HCT116 (cell line): ENCODE data around the gene SUPT4H1. TPM values are rescaled to one million over a fixed set of nuclear protein-coding genes. Genes with fewer than 3 reads are reported as not detected.

ENCODE experiments used
- ATAC-seq: fragments of 200-7000 bp; cut with Tn5 transposase; 2 replicates; pipeline ENCODE4 v1.9.1; 2020; ENCODE audit warnings: mild to moderate bottlenecking, moderate library complexity
- BruUV-seq: library from RNA; stranded (reverse); fragments of 400-500 nt; replicated peaks from 2 replicates; lab custom pipeline; 2021; lab: Mats Ljungman, UMichigan
- CTCF ChIA-PET: fragments of 300-600 bp; sonication (Branson Sonifier 250); formaldehyde crosslinking; loops from one replicate; lab custom pipeline; 2021; ENCODE audit warnings: antibody characterized with exemption; lab: Charles Lee
- POLR2A ChIA-PET: fragments of 300-600, 350-600 bp; sonication (Branson Sonifier 250); formaldehyde crosslinking; loops from one replicate; lab custom pipeline; 2021; ENCODE audit warnings: antibody characterized with exemption; lab: Charles Lee
- RAD21 ChIA-PET, 2 experiments: fragments of 300-600 bp; sonication (Branson Sonifier 250); formaldehyde crosslinking; loops; one replicate each; lab custom pipeline; 2023; ENCODE audit warnings: low total read pairs in 2 of 2; ENCODE audit not compliant: uncharacterized antibody in 2 of 2, unreplicated experiment in 2 of 2, low non-redundant PET in 1 of 2; lab: Charles Lee
- DNase-seq: peaks from one replicate; pipeline ENCODE4 v3.0.0-alpha.2; 2010; ENCODE audit warnings: low read depth, low spot score
- H2AFZ ChIP-seq: fragments of 200-600 bp; shearing (Covaris generic), sonication (generic); 2 replicates; pipeline ENCODE4 v1.6.1; 2017; ENCODE audit warnings: low read depth, mixed run types, mixed read lengths, antibody characterized with exemption, low read length; ENCODE audit not compliant: poor library complexity, severe bottlenecking
- H3K27ac ChIP-seq: 2 replicates; pipeline ENCODE4 v1.5.1; 2012; ENCODE audit warnings: low read depth, low read length
- H3K27me3 ChIP-seq: fragments of 200-600 bp; sonication (generic); 2 replicates; pipeline ENCODE4 v1.6.1; 2016; ENCODE audit warnings: mixed run types, low read length, mixed read lengths; ENCODE audit not compliant: insufficient read depth
- H3K36me3 ChIP-seq, 2 experiments: fragments of 200-500 bp in 1 of 2; fragments of 200-600 bp in 1 of 2; sonication (Bioruptor generic) in 1 of 2; sonication (generic) in 1 of 2; 2 replicates each; pipeline versions ENCODE4 v1.5.1 to v1.6.1; 2014 to 2016; ENCODE audit warnings: low read length in 2 of 2, inconsistent platforms in 1 of 2, mixed read lengths in 1 of 2, mixed run types in 1 of 2; ENCODE audit not compliant: insufficient read depth in 2 of 2, control insufficient read depth in 1 of 2
- H3K4me1 ChIP-seq, 2 experiments: fragments of 200-600 bp in 1 of 2; sonication (generic) in 1 of 2; 2 replicates each; pipeline versions ENCODE4 v1.5.1 to v1.6.1; 2012 to 2017; ENCODE audit warnings: low read length in 2 of 2, inconsistent platforms in 1 of 2, mild to moderate bottlenecking in 1 of 2, mixed read lengths in 1 of 2, mixed run types in 1 of 2, moderate library complexity in 1 of 2; ENCODE audit not compliant: insufficient read depth in 2 of 2, control insufficient read depth in 1 of 2
- H3K4me2 ChIP-seq: fragments of 200-600 bp; sonication (generic); 2 replicates; pipeline ENCODE4 v1.6.1; 2017; ENCODE audit warnings: mixed run types, low read length, mixed read lengths
- H3K4me3 ChIP-seq, 2 experiments: fragments of 200-600 bp in 1 of 2; sonication (generic) in 1 of 2; replicated peaks in 1 of 2; 2 replicates each; pipeline ENCODE4 v1.5.1; 2011 to 2016; ENCODE audit warnings: low read length in 2 of 2, control low read depth in 1 of 2, low read depth in 1 of 2, mild to moderate bottlenecking in 1 of 2, mixed read lengths in 1 of 2, mixed run types in 1 of 2
- H3K79me2 ChIP-seq: fragments of 200-600 bp; sonication (generic); 2 replicates; pipeline ENCODE4 v1.6.1; 2017; ENCODE audit warnings: mild to moderate bottlenecking, mixed run types, low read length, moderate library complexity, mixed read lengths; ENCODE audit not compliant: insufficient read depth
- H3K9ac ChIP-seq: fragments of 200-600 bp; sonication (generic); 2 replicates; pipeline ENCODE4 v1.6.1; 2016; ENCODE audit warnings: low read length, mixed read lengths
- H3K9me2 ChIP-seq: fragments of 200-600 bp; sonication (generic), shearing (Covaris generic); 2 replicates; pipeline ENCODE4 v1.6.1; 2017; ENCODE audit warnings: mixed run types, mild to moderate bottlenecking, moderate library complexity; ENCODE audit not compliant: insufficient read depth
- H3K9me3 ChIP-seq, 2 experiments: fragments of 200-500 bp in 1 of 2; fragments of 200-600 bp in 1 of 2; sonication (Bioruptor generic) in 1 of 2; sonication (generic) in 1 of 2; 2 replicates each; pipeline ENCODE4 v1.6.1; 2014 to 2017; ENCODE audit warnings: low read length in 2 of 2, mixed read lengths in 2 of 2, inconsistent platforms in 1 of 2, low read depth in 1 of 2, mild to moderate bottlenecking in 1 of 2, mixed run types in 1 of 2, moderate library complexity in 1 of 2; ENCODE audit not compliant: control insufficient read depth in 1 of 2, insufficient read depth in 1 of 2
- H4K20me1 ChIP-seq: fragments of 200-600 bp; sonication (generic), shearing (Covaris generic); 2 replicates; pipeline ENCODE4 v1.6.1; 2017; ENCODE audit warnings: mixed run types, mild to moderate bottlenecking, moderate library complexity; ENCODE audit not compliant: insufficient read depth
- EGR1 ChIP-seq: IDR thresholded peaks from 2 replicates; pipeline ENCODE4 v1.6.1; 2012; ENCODE audit warnings: low read depth
- EZH2 ChIP-seq: fragments of 200-600 bp; sonication (generic); IDR thresholded peaks from 2 replicates; pipeline ENCODE4 v1.6.1; 2017; ENCODE audit warnings: antibody characterized with exemption, mixed run types
- FOSL1 ChIP-seq: IDR thresholded peaks from 2 replicates; pipeline ENCODE4 v1.6.1; 2012; ENCODE audit warnings: low read depth
- POLR2A ChIP-seq: IDR thresholded peaks from 2 replicates; pipeline ENCODE4 v1.7.0; 2011; ENCODE audit warnings: borderline replicate concordance; ENCODE audit not compliant: insufficient read depth, insufficient read length; ENCODE audit errors: extremely low read depth
- POLR2AphosphoS5 ChIP-seq: IDR thresholded peaks from 2 replicates; pipeline ENCODE4 v1.6.1; 2011; ENCODE audit warnings: mild to moderate bottlenecking, low read depth, low read length, moderate library complexity
- RAD21 ChIP-seq: IDR thresholded peaks from 2 replicates; pipeline ENCODE4 v1.6.1; 2012; ENCODE audit warnings: low read depth, mild to moderate bottlenecking
- SIN3A ChIP-seq: IDR thresholded peaks from 2 replicates; pipeline ENCODE4 v1.6.1; 2012; ENCODE audit warnings: low read depth
- SP1 ChIP-seq: IDR thresholded peaks from 2 replicates; pipeline ENCODE4 v1.6.1; 2012; ENCODE audit warnings: low read depth
- TCF7L2 ChIP-seq: IDR thresholded peaks from 2 replicates; pipeline ENCODE4 v1.7.0; 2011; ENCODE audit warnings: borderline replicate concordance, inconsistent platforms; ENCODE audit not compliant: insufficient read depth, insufficient read length; ENCODE audit errors: extremely low read depth
- YY1 ChIP-seq: IDR thresholded peaks from 2 replicates; pipeline ENCODE4 v1.6.1; 2011; ENCODE audit warnings: low read length, low read depth, moderate library complexity, mild to moderate bottlenecking; ENCODE audit not compliant: insufficient replicate concordance; ENCODE audit errors: extremely low read depth
- ZFX ChIP-seq: fragments of 450-650 bp; IDR thresholded peaks from 2 replicates; pipeline ENCODE4 v1.6.1; 2017
- ZNF274 ChIP-seq: fragments of 200-500 bp; sonication (Bioruptor generic); IDR thresholded peaks from 2 replicates; pipeline ENCODE4 v1.6.1; 2014; ENCODE audit warnings: mild to moderate bottlenecking, low read depth, low read length, inconsistent platforms
- intact Hi-C: fragments of 100-400 bp; cut with micrococcal nuclease; formaldehyde crosslinking; loops from 2 replicates; pipeline ENCODE4 v1.10.0; 2022
- total RNA-seq: library from RNA; stranded (reverse); gene quantifications from one replicate; pipeline ENCODE4 v1.2.1, GENCODE V29; 2021; ENCODE audit not compliant: unreplicated experiment
- TF ChIP-seq, protein P1 (sequence below): IDR thresholded peaks from 2 replicates; pipeline ENCODE4 v1.6.1; 2012
- TF ChIP-seq, protein P2 (sequence below), 3 experiments: fragments of 200-600 bp in 1 of 3; sonication (generic) in 1 of 3; IDR thresholded peaks in 2 of 3; conservative IDR thresholded peaks in 1 of 3; 2 replicates each; pipeline ENCODE4 v1.5.1; 2012 to 2017; ENCODE audit warnings: low read depth in 2 of 3, low read length in 2 of 3, antibody characterized with exemption in 1 of 3, borderline replicate concordance in 1 of 3, control low read depth in 1 of 3, mild to moderate bottlenecking in 1 of 3, mixed read lengths in 1 of 3, mixed run types in 1 of 3, moderate library complexity in 1 of 3; ENCODE audit not compliant: insufficient read depth in 1 of 3
- TF ChIP-seq, protein P3 (sequence below): IDR thresholded peaks from 2 replicates; pipeline ENCODE4 v1.6.1; 2012
- TF ChIP-seq, protein P4 (sequence below): IDR thresholded peaks from 2 replicates; pipeline ENCODE4 v1.6.1; 2011; ENCODE audit warnings: mild to moderate bottlenecking, low read length, moderate library complexity; ENCODE audit not compliant: insufficient replicate concordance; ENCODE audit errors: extremely low read depth

Gene SUPT4H1
- total RNA-seq, 1 experiment from 2014 or later, result 118 TPM

DNA sequence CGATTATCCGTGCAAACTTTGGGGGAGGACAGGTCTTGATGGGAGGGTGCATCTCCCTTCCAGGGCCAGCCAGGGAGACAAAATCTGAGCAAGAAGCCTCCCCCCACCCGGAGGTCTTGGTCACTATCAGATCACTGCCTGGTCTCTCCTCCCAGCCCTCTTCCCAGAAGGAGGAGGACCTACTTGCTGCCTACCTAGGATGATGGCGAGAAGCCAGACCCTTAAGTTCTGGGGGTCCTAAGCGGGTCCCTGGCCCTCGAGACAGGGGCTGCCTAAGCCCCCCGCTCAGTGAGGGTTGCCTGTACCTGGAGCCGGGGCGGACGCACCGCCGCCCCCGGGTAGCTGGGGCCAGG lies 28.0 kb downstream of the SUPT4H1 start:
- TF ChIP-seq TCF7L2 (no peak), SP1 (no peak)
- Histone ChIP-seq H3K4me2 (no peak overlapping the region), H3K27me3 (no peaks in the 10 kb centered on the region), H3K9me3 (no peaks in the 10 kb centered on the region), H3K27ac (no peak overlapping the region), H3K36me3 (no peaks in the 10 kb centered on the region), H3K4me1 (peaks cover 3 to 9% of the 10 kb centered on the region in 2 experiments; a peak in 2 of 4 replicates), H2AFZ (no peak overlapping the region), H3K79me2 (no peaks in the 10 kb centered on the region), H3K9ac (no peak overlapping the region), H4K20me1 (no peaks in the 10 kb centered on the region), H3K4me3 (no peak overlapping the region), H3K9me2 (no peaks in the 10 kb centered on the region)
- ATAC-seq (no peak), DNase-seq (no peak)
- intact Hi-C loops, result no loop called here
- POLR2A ChIA-PET, result no interaction called here
- RAD21 ChIA-PET, result no interaction called here
- CTCF ChIA-PET, result no interaction called here
- BruUV-seq, result no TSS peak

DNA sequence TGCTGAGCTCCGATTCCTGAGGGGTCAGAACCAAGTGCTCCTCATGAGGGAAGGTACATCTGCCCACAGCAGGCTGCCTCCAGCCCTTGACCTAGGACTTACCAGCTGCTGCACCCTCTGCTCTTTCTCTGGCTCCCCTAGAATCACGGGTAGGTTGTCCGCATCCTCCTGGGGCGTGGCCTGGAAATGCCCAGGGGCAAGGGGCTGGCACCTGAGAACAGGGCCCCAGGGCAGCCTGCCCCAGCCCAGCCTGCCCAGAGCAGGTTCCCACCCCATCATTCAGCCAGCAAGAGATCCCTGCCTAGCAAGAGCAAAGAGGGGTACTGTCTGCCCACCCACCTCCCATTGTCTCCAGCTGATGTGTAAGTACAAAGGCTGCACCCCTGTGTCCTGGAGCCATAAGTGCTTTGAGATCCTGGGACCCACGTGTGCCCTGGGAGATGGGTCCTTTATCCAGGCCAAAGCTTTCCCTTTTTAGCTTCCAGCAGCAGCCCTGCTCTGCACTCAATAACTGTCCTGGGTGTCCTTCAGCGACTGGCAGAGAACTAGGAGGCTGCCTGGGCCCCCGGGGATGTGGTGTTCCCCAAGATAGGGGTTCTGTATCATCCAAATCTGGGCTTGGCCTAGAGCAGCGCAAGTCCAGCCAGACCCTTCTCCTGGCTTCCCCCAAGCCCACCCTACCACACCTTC lies 28.5 kb downstream of the SUPT4H1 start:
- H3K9me2 ChIP-seq, result no peaks in the 10 kb centered on the region
- no peak for DNase-seq
- H3K4me1 ChIP-seq, result peaks cover 3 to 9% of the 10 kb centered on the region in 2 experiments; a peak in 2 of 4 replicates
- no TSS peak for BruUV-seq
- RAD21 ChIA-PET, result no interaction called here
- no peak overlapping the region for H2AFZ ChIP-seq
- H3K27me3 ChIP-seq, result no peaks in the 10 kb centered on the region
- ATAC-seq, result no peak
- H3K36me3 ChIP-seq, result no peaks in the 10 kb centered on the region
- H3K4me3 ChIP-seq, result no peak overlapping the region
- CTCF ChIA-PET, result no interaction called here
- POLR2A ChIA-PET, result interaction anchor here (1.1 to 1.2 kb wide), 2 partner anchors 29 to 308 kb away, joined by 3 to 4 read pairs; partner anchors contain the start of gene SUPT4H1
- no peaks in the 10 kb centered on the region for H3K79me2 ChIP-seq
- H3K4me2 ChIP-seq, result no peak overlapping the region
- no peak overlapping the region for H3K9ac ChIP-seq
- no peaks in the 10 kb centered on the region for H4K20me1 ChIP-seq
- intact Hi-C loops, result no loop called here
- no peaks in the 10 kb centered on the region for H3K9me3 ChIP-seq
- no peak overlapping the region for H3K27ac ChIP-seq
- TF ChIP-seq, protein P1, sequence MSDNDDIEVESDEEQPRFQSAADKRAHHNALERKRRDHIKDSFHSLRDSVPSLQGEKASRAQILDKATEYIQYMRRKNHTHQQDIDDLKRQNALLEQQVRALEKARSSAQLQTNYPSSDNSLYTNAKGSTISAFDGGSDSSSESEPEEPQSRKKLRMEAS, result no peak
- no peak for TF ChIP-seq YY1
- TF ChIP-seq, protein P2, sequence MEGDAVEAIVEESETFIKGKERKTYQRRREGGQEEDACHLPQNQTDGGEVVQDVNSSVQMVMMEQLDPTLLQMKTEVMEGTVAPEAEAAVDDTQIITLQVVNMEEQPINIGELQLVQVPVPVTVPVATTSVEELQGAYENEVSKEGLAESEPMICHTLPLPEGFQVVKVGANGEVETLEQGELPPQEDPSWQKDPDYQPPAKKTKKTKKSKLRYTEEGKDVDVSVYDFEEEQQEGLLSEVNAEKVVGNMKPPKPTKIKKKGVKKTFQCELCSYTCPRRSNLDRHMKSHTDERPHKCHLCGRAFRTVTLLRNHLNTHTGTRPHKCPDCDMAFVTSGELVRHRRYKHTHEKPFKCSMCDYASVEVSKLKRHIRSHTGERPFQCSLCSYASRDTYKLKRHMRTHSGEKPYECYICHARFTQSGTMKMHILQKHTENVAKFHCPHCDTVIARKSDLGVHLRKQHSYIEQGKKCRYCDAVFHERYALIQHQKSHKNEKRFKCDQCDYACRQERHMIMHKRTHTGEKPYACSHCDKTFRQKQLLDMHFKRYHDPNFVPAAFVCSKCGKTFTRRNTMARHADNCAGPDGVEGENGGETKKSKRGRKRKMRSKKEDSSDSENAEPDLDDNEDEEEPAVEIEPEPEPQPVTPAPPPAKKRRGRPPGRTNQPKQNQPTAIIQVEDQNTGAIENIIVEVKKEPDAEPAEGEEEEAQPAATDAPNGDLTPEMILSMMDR (IDR thresholded peaks at IDR 0.05 in 2 of 3, conservative IDR thresholded peaks at IDR 0.05 in 1 of 3; ENCODE audit: borderline replicate concordance in 1 of 3, insufficient read depth in 1 of 3, low read depth in 2 of 3, low read length in 2 of 3), result no peak
- TF ChIP-seq POLR2A, result no peak
- TF ChIP-seq, protein P3, sequence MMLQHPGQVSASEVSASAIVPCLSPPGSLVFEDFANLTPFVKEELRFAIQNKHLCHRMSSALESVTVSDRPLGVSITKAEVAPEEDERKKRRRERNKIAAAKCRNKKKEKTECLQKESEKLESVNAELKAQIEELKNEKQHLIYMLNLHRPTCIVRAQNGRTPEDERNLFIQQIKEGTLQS, result no peak
- no peak for TF ChIP-seq EZH2
- TF ChIP-seq FOSL1, result no peak
- TF ChIP-seq POLR2AphosphoS5, result no peak
- no peak for TF ChIP-seq ZFX
- TF ChIP-seq, protein P4, sequence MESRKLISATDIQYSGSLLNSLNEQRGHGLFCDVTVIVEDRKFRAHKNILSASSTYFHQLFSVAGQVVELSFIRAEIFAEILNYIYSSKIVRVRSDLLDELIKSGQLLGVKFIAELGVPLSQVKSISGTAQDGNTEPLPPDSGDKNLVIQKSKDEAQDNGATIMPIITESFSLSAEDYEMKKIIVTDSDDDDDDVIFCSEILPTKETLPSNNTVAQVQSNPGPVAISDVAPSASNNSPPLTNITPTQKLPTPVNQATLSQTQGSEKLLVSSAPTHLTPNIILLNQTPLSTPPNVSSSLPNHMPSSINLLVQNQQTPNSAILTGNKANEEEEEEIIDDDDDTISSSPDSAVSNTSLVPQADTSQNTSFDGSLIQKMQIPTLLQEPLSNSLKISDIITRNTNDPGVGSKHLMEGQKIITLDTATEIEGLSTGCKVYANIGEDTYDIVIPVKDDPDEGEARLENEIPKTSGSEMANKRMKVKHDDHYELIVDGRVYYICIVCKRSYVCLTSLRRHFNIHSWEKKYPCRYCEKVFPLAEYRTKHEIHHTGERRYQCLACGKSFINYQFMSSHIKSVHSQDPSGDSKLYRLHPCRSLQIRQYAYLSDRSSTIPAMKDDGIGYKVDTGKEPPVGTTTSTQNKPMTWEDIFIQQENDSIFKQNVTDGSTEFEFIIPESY, result no peak
- TF ChIP-seq EGR1, result no peak
- TF ChIP-seq TCF7L2, result no peak
- TF ChIP-seq SP1, result no peak
- no peak for TF ChIP-seq SIN3A
- no peak for TF ChIP-seq ZNF274
- TF ChIP-seq RAD21, result no peak
